GM12874 (cell line): ENCODE measurements around the gene VAMP4.

Experiments used
- TF ChIP-seq, protein P1 (sequence below): IDR thresholded peaks from 2 replicates; pipeline ENCODE4 v1.5.1; 2011; ENCODE audit warnings: low read depth, mild to moderate bottlenecking, control low read depth, low read length, moderate library complexity; ENCODE audit not compliant: insufficient read depth

VAMP4 gene

DNA sequence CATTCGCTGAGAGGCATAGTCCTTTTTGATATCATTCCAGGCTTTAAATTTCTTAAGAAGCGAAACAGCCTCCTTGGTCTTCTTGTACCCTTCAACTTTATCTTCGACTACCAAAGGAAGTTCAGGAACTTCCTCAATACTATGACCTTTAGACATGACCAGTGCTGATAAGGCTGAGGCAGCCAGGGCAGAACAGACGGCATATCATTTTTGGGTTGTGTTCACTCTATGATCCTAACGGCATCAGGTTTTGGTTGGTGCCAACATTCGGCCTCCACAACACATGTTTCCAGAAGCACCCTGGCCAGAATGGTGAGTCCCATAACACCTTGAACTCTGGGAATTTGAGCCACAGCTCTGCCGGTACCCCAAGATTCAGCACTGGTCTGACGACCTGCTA lies 58.0 kb downstream of the VAMP4 start:
- TF ChIP-seq, protein P1, sequence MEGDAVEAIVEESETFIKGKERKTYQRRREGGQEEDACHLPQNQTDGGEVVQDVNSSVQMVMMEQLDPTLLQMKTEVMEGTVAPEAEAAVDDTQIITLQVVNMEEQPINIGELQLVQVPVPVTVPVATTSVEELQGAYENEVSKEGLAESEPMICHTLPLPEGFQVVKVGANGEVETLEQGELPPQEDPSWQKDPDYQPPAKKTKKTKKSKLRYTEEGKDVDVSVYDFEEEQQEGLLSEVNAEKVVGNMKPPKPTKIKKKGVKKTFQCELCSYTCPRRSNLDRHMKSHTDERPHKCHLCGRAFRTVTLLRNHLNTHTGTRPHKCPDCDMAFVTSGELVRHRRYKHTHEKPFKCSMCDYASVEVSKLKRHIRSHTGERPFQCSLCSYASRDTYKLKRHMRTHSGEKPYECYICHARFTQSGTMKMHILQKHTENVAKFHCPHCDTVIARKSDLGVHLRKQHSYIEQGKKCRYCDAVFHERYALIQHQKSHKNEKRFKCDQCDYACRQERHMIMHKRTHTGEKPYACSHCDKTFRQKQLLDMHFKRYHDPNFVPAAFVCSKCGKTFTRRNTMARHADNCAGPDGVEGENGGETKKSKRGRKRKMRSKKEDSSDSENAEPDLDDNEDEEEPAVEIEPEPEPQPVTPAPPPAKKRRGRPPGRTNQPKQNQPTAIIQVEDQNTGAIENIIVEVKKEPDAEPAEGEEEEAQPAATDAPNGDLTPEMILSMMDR = no peak

DNA sequence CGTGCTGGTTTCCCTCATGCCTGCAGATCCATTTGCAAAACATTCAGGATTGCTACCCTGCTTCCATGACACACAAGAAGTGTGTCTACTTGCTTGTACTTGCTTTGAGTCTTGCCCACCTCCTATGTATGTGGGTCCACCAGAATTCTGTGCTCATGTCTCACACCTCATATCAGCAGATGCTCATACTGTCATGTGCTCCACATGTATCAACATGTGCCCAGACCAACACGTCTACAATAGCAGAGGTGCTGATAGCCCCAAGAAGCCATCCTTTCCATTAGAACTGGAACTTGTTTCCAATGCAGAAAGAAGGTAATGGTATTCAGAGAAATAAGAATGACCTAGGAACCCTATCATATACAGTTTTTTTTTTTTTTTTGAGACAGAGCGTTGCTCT lies 61.5 kb downstream of the VAMP4 start:
- TF ChIP-seq, protein P1 = no peak

DNA sequence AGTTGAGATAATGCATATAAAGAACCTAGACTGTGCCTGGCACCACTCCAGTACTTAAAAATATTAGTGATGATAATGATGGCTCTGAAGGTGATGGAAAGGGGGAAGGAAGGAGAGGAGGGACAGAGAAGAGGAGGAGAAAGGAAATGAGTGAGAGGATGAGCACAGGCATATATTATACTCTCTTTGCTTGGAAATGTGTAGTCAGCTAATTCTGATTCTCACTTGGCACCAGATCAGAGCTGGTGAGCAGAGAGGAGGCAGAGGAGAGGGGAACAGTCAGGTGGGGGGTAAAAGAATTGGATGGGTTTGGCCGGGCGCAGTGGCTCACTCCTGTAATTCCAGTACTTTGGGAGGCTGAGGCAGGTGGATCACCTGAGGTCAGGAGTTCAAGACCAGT lies 65.0 kb downstream of the VAMP4 start:
- TF ChIP-seq, protein P1 = no peak

DNA sequence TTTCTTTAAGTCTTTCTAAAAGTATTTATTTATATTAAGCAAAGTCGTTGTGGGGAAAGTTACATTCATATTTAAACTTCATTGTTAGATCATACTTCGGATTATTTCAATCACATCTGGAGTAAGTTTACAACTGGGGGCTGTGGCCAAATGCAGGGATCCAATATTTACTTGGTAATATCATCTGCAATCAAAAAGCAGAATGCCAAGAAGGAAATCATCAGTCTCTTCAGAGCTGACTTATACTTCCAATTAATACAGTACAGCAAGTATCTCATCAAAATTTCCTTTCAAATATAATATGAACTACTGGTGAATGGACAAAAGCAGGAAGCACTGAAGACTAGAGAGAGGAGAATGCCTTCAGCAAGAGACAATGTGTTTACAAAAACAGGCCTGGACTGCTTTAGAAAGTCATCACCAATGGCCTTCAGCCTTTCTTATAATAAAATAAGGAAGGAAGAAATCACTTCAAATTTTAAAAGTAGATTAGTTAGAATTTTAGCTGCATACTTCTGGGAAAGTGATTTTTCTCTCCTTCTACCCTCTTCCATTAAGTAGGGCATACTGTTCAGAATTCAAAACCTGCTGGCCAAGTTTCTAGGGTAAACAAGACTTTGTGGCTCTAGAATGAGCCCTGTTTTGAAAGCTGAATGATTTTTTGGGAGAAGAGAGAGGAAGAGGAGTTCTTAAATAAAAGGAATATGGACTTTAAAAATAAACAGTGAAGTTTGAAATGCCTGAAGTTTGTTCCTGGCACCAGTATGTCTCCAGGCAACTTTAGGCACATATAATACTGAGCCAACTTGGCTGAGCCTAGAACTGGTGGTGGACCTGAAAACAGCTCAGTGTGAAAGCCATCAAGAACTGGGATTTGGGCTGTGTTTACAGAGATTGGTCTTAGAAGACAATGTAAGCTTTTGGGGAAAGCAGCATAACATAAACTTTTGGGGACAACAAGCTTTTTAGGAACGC lies 67.1 kb downstream of the VAMP4 start:
- TF ChIP-seq, protein P1 = no peak

DNA sequence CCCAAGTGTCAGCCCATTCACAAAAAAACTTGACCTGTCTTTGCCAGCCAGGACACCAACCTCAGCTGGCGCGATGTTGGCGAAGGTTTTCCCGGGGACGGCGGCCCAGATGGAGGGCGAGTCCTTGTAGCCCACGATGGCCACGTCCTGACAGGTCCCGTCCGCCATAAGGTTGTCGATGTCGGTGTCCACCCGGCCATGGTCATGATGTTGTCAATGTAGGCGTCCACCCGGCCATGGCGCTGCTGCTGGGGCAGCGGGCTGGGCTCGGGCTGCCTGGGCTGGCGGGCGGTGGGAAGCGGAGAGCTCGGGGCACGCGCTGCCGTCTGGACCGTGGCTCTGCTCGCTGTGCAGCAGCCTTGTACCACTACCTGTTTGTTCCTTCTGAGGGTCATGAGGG lies 71.1 kb downstream of the VAMP4 start:
- TF ChIP-seq, protein P1 = no peak

DNA sequence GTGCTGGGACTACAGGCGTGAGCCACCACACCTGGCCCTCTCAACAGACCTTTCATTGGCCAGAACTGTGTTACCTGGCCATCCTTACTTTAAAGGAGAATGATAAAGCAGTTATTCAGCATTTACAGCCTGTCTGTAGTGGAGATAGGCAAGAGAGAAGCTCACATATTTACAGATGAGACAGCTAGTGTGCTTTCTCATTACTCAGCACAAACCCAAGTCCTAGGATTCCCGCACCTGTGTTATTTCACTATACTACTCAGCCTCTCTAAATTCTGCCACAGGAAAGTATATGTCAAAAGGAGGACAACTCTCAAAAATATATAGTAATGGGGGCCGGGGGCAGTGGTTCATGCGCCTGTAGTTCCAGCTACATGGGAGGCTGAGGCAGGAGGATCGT lies 73.5 kb downstream of the VAMP4 start:
- TF ChIP-seq, protein P1 = no peak

DNA sequence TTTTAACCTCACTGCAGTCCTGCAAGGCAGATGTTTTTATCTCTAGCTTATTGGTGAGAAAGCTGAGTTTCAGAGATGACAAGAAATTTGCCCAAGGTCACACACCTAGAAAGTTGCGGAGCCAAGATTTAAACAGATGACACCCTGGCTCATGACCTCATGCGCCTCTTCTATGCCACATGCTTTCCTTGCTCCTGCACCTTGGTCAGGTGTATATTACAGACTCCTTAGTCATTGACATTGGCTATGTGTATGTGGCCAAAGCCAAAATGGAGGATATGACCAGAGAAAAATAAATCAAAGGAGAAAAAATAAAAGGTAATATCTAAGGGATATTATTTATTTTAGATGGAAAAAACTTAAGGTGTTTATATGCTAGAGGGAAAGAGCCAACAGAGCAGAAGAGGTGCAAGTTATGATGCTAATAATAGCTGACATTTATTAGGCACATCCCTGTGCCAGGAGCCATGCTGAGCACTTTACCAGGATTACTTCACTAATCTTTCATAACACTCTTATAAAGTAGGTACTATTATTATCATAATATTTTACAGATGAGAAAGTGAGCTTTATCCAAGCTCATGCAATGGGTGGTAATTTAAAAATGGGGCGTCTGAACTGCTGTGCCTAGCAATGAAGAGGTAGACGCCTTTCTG lies 75.6 kb downstream of the VAMP4 start:
- TF ChIP-seq, protein P1 = no peak
